SJSA1 (cell line): ENCODE data around the gene TNRC6B. TPM values are rescaled to one million over a fixed set of nuclear protein-coding genes. Genes with fewer than 3 reads are reported as not detected.
"Not testable (repeated sequence)": the region's sequence is repeated elsewhere in the genome, so short reads cannot be mapped to it uniquely, and the experiment has no call there.

ENCODE experiments used
- DNase-seq, 2 experiments: peaks; one replicate each; pipeline ENCODE4 v3.0.0-alpha.2; 2015 to 2020; ENCODE audit warnings: low spot score in 2 of 2, low read depth in 1 of 2
- H3K27ac ChIP-seq: fragments of 250-450 bp; sonication (Bioruptor Pico); 2 replicates; pipeline ENCODE4 v1.5.1; 2020; ENCODE audit warnings: mild to moderate bottlenecking, moderate library complexity
- H3K27me3 ChIP-seq: fragments of 250-450 bp; sonication (Bioruptor Pico); replicated peaks from 2 replicates; pipeline ENCODE4 v1.5.1; 2020; ENCODE audit warnings: mild to moderate bottlenecking, moderate library complexity
- H3K36me3 ChIP-seq: fragments of 250-450 bp; sonication (Bioruptor Pico); 2 replicates; pipeline ENCODE4 v1.5.1; 2020; ENCODE audit warnings: mild to moderate bottlenecking
- H3K4me1 ChIP-seq: fragments of 250-450 bp; sonication (Bioruptor Pico); replicated peaks from 2 replicates; pipeline ENCODE4 v1.6.1; 2021; ENCODE audit warnings: mild to moderate bottlenecking
- H3K4me3 ChIP-seq: fragments of 250-450 bp; sonication (Bioruptor Pico); 2 replicates; pipeline ENCODE4 v1.5.1; 2020; ENCODE audit warnings: mild to moderate bottlenecking
- H3K9me3 ChIP-seq: fragments of 250-450 bp; sonication (Bioruptor Pico); replicated peaks from 2 replicates; pipeline ENCODE4 v1.5.1; 2020; ENCODE audit warnings: mild to moderate bottlenecking
- total RNA-seq: library from RNA; depleted of rRNA; stranded (reverse); fragments of >200 nt; shearing (Covaris generic); gene quantifications from 2 replicates; pipeline ENCODE4 v1.2.3, GENCODE V29; 2014

The TNRC6B gene
- total RNA-seq, 1 experiment from 2014 or later: 16.6 TPM

DNA sequence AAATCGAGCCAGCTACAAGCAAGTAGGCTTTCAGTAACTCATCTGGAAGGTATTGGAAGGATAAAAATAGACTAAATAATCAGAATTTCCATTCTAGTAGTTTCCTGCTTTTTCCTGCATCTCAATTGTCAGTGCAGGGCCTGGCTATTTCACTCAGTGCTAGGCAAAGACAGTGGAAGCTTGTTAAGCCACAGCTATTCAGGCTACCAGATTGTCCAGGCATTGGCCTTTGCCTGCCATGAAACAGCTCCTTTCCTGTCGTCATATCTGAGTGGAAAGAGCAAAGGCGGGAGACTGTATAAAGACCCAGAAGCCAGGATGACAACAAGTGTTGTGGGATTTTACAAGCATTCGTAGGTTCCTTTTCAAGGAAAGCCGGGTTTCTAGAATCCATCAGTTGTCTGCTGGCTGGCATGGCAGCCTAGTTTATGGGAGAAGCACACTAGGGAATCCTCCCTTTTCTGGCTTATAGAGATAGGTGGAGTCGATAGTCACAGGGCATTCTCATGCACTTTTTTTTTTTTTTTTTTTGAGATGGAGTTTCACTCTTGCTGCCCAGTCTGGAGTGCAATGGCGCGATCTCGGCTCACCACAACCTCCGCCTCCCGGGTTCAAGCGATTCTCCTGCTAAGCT is 2.0 kb upstream of the TNRC6B start:
- Histone ChIP-seq H3K27ac (no peak overlapping the region), H3K27me3 (no peaks in the 10 kb centered on the region), H3K4me1 (peaks cover 24% of the 10 kb centered on the region), H3K4me3 (no peak overlapping the region), H3K9me3 (no peaks in the 10 kb centered on the region), H3K36me3 (no peaks in the 10 kb centered on the region)
- no peak for DNase-seq

DNA sequence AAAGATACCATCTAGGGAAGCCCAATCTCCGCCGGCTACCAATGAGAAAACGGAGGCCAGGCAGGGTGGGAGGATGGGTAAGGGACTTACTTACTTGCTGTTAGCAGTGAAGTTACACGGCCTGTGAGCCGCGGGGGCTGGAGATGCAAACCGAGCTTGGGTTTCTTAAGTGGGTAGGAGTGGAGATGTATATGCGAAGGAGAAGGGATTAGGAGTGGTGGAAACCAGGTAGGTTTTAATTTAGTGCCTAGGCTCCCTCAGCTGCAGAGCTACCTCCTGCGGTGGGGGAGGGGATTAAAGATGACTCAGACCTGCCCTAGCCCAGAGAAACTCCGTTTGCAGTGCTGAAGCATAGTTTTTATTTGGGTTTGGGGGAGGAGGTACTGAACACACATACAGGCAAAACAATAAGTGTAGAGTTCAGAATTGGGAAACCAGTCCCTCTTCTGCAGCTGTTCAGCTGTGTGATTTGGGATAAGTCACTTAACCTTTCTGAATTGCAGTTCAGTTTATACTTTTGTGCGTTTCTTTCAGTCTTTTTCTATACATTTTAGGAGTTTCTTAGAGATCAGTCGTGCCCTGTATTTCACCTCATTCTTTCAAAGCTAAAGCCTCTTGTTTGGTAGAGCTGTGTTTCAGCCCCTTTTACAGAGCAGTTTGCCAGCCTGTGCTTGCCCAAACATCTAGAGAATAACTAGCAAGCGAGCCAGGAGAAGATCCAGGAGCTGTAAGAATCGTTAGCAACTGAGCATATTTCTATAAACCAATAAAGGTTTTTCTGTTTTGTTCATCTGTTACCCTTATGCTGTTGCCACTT is 596 bp upstream of the TNRC6B start:
- DNase-seq: peak; percentile 72 to 77
- Histone ChIP-seq H3K27ac (peak overlapping the region; percentile 26), H3K27me3 (no peaks in the 10 kb centered on the region), H3K4me1 (peaks cover 38% of the 10 kb centered on the region), H3K36me3 (no peaks in the 10 kb centered on the region), H3K9me3 (no peaks in the 10 kb centered on the region), H3K4me3 (peak overlapping the region; percentile 56)

DNA sequence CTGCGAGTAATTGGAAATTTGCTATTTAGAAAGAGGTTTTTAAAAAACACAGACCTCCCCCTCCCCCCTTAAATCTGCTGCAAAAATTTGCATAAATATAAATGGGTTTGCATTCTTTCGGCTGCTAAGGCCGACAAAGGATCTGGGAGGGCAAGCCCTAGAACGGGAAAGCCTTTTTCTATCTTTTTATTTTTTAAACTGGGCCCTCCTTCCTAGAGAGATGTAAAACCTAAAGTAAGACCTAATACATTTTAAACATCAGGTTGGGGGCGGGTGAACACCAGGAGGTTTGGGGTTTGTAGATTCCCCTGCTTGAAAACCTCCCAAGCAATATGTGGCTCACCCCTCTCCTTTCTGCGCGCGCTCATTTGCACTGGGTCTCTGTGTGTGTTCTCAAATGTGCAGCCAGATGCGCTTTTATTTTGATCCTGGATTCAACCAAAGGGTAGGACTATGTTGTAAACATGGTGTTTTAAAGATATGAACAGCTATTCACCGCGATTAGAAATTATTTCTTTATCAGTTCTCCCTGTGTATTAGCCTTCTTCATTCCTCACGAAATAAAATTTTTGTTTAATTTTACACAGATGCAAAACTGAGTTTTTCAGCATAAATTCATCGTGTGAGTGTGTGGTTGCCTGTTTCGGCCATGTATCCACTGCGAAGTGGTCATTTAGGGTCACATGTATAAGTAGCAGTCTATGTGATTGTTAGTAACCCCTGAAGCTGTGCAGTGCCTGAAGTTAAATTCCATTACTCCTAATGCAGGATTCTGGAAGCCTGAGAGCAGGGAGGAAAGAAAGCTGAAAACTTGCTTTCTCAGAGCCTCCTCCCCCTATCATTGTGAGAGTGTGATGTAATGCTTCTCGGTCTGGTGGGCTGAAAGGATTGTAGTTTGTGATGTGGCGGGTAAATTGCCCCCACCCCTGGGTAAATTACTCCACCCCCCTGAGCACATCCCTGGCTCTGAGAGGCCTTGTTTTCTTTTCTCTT is 988 bp downstream of the TNRC6B start:
- peak overlapping the region; percentile 82 for H3K27ac ChIP-seq
- peak overlapping the region; percentile 56 for H3K4me3 ChIP-seq
- DNase-seq: peak; percentile 49 to 68
- H3K4me1 ChIP-seq: peaks cover 54% of the 10 kb centered on the region
- no peaks in the 10 kb centered on the region for H3K36me3 ChIP-seq
- no peaks in the 10 kb centered on the region for H3K9me3 ChIP-seq
- no peaks in the 10 kb centered on the region for H3K27me3 ChIP-seq

DNA sequence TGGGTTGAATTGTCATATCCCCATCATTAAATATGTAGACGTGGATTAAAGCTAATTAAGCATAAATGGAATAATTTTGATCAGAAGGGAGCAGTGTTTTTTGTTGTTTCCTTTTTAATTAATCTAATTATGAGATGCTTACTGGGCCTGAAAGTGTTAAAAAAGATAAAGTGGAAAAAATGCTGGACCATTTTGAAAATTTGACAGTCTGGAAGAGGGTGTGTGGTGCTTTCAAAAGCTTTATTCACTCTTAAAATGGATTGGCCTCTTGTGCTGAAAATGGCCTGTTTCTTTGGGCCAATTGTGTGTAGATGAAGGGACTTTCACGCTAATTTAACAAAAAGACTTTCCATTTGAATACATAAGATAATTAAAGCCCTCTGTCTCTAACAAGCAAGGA is 1.8 kb downstream of the TNRC6B start:
- DNase-seq: no peak
- no peaks in the 10 kb centered on the region for H3K27me3 ChIP-seq
- no peaks in the 10 kb centered on the region for H3K36me3 ChIP-seq
- peaks cover 62% of the 10 kb centered on the region for H3K4me1 ChIP-seq
- peak overlapping the region; percentile 56 for H3K4me3 ChIP-seq
- peak overlapping the region; percentile 82 for H3K27ac ChIP-seq
- H3K9me3 ChIP-seq: no peaks in the 10 kb centered on the region

GRCh38 chr22:40180403-40180802 is 2.7 kb downstream of the TNRC6B start:
- no peak for DNase-seq
- no peak overlapping the region for H3K4me3 ChIP-seq
- peak overlapping the region; percentile 82; the same call in 1 of the 2 replicates for H3K27ac ChIP-seq
- H3K36me3 ChIP-seq: no peaks in the 10 kb centered on the region
- H3K9me3 ChIP-seq: no peaks in the 10 kb centered on the region
- H3K27me3 ChIP-seq: no peaks in the 10 kb centered on the region
- peaks cover 63% of the 10 kb centered on the region for H3K4me1 ChIP-seq

DNA sequence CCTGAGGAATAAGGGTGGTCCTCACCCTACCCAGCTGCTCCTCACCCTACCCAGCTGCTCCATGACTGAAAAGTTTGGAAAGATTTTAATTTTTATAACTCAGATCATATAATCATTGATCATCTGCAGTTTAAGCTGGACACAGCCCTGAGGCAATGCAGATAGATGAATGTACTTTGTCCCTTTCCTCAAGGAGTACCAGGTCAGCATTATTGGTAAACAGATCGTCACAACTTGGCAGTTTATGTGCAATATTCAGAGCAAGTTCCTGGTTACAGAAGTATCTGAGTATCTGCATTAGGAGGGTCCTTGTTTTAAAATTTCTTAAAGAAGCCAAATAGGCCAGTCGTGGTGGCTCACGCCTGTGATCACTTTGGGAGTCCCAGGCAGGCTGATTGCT is 3.6 kb downstream of the TNRC6B start:
- Histone ChIP-seq H3K36me3 (no peaks in the 10 kb centered on the region), H3K4me3 (no peak overlapping the region), H3K4me1 (peaks cover 63% of the 10 kb centered on the region), H3K27me3 (no peaks in the 10 kb centered on the region), H3K9me3 (no peaks in the 10 kb centered on the region), H3K27ac (no peak overlapping the region)
- DNase-seq: no peak

DNA sequence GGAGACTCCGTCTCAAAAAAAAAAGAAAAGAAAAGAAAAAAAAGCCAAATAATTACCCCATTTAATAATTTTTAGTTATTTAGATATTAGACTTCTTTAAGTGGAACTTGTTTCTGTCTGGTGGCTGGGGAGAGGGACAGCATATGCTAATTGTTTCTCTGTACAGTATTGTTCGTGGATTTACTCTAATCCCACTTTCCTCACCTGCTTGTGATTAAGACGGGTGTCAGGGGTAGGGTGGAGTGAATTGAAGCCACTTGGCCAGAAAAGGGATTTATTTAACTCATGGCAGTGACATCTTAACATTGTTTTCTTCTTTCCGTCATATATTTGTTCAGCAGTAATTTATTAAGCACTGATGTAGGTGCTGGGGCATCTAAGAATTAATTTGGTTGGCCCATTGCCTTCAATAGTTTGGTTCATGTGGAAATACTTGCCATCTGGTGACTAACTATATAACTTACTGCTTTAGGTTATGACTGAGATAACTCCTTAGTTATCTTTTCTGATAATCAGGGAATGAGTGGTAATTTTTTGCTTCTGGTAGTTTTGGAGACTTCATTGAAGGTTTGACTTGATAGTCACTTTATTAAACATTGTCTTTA is 4.6 kb downstream of the TNRC6B start:
- no peaks in the 10 kb centered on the region for H3K9me3 ChIP-seq
- H3K27ac ChIP-seq: peak overlapping the region; percentile 79
- H3K4me1 ChIP-seq: peaks cover 56% of the 10 kb centered on the region
- H3K4me3 ChIP-seq: no peak overlapping the region
- no peaks in the 10 kb centered on the region for H3K36me3 ChIP-seq
- no peaks in the 10 kb centered on the region for H3K27me3 ChIP-seq
- no peak for DNase-seq

- Histone ChIP-seq H3K4me3 (peak overlapping the region; percentile 5), H3K9me3 (no peaks in the 10 kb centered on the region), H3K4me1 (peaks cover 55% of the 10 kb centered on the region), H3K36me3 (no peaks in the 10 kb centered on the region), H3K27ac (peak overlapping the region; percentile 79), H3K27me3 (no peaks in the 10 kb centered on the region)
- peak; percentile 78 to 91 for DNase-seq
Measured at GRCh38 chr22:40183029-40183581, 5.4 kb downstream of the TNRC6B start.

GRCh38 chr22:40183603-40184002 is 5.9 kb downstream of the TNRC6B start:
- peak in 1 of 2 experiments; percentile 52 for DNase-seq
- Histone ChIP-seq H3K27ac (peak overlapping the region; percentile 79), H3K4me3 (peak overlapping the region; percentile 5), H3K4me1 (peaks cover 55% of the 10 kb centered on the region)
- not testable (repeated sequence) for H3K9me3 ChIP-seq, H3K36me3 ChIP-seq, H3K27me3 ChIP-seq

DNA sequence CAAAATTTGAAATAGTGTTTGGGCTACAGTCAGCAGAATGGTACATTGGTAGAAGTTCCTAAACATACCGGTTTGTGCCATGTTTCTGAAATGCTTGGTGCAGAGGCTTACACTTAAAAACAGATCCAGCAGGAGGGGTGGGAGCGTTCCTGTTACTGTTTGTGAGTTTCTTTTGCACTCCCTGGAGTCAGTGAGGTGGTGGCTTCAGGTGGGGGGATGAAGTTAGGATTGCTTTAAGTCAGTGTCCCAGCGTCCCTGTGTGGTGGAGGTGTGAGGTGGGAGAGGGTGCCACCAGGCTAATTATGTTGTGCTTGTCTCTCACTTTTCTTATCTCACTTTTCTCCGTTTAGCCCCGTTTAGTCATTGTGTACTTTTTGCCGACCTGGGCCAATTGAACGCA is 9.7 kb downstream of the TNRC6B start:
- Histone ChIP-seq H3K9me3 (no peaks in the 10 kb centered on the region), H3K4me1 (peaks cover 26% of the 10 kb centered on the region), H3K27me3 (no peaks in the 10 kb centered on the region), H3K36me3 (peaks cover 2% of the 10 kb centered on the region; the same call in 1 of the 2 replicates), H3K27ac (no peak overlapping the region), H3K4me3 (no peak overlapping the region)
- DNase-seq: no peak

GRCh38 chr22:40189997-40190396 is 12.3 kb downstream of the TNRC6B start:
- Histone ChIP-seq H3K27me3 (no peaks in the 10 kb centered on the region), H3K4me3 (no peak overlapping the region), H3K36me3 (peaks cover 2% of the 10 kb centered on the region; the same call in 1 of the 2 replicates), H3K27ac (no peak overlapping the region), H3K4me1 (peaks cover 10% of the 10 kb centered on the region), H3K9me3 (no peaks in the 10 kb centered on the region)
- no peak for DNase-seq

DNA sequence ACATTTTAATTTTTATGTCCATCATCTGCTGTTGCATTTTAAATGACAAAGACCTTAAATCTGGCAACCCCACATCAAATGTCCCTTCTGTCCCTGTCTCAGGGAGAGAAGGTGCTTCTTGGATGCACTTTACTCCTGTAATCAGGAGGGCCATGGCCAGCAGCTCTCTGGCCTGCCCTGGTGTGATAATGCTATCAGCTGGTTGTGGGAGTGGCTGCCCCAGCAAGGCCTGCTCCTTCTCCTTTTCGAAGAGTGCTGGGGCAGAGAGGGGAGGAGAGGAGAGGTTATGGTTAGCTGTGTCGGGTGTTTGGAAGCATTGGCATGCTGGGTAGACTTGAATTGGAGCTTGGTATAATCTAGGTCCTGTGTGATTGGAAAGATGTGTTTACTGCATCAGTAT is 12.8 kb downstream of the TNRC6B start:
- Histone ChIP-seq H3K27ac (no peak overlapping the region), H3K9me3 (no peaks in the 10 kb centered on the region), H3K4me1 (peaks cover 14% of the 10 kb centered on the region), H3K4me3 (no peak overlapping the region), H3K36me3 (peaks cover 2% of the 10 kb centered on the region), H3K27me3 (no peaks in the 10 kb centered on the region)
- DNase-seq: no peak
